Transverse colon (tissue), 4 donors: ENCODE measurements around the gene PDE2A. TPM values are rescaled to one million over a fixed set of nuclear protein-coding genes. Genes with fewer than 3 reads are reported as not detected.

ENCODE experiments used
- DNase-seq: peaks from one replicate; pipeline ENCODE4 v3.0.0-alpha.2; 2019
- H3K27ac ChIP-seq, 4 donors: fragments of 200-600 bp; sonication (generic); 2 replicates each; pipeline ENCODE4 v1.5.1; 2016 to 2018; ENCODE audit warnings: inconsistent platforms in 4 of 4
- H3K27me3 ChIP-seq: fragments of 200-600 bp; sonication (generic); 2 replicates; pipeline ENCODE4 v1.5.1; 2017; ENCODE audit warnings: inconsistent platforms
- H3K36me3 ChIP-seq, 4 donors: fragments of 200-600 bp; sonication (generic); 2 replicates each; pipeline ENCODE4 v1.5.1; 2017 to 2019; ENCODE audit warnings: inconsistent platforms in 4 of 4
- H3K4me1 ChIP-seq, 4 donors: fragments of 200-600 bp; sonication (generic); 2 replicates each; pipeline ENCODE4 v1.5.1; 2017 to 2020; ENCODE audit warnings: inconsistent platforms in 4 of 4
- H3K4me3 ChIP-seq, 4 donors: fragments of 200-600 bp; sonication (generic); 1 replicate in 1 of 4; 2 replicates in 3 of 4; pipeline versions ENCODE4 v1.5.1 to v1.6.1; 2017 to 2019; ENCODE audit warnings: inconsistent platforms in 4 of 4
- H3K9me3 ChIP-seq, 2 donors: fragments of 200-600 bp; sonication (generic); 2 replicates each; pipeline ENCODE4 v1.5.1; 2017 to 2019; ENCODE audit warnings: inconsistent platforms in 2 of 2
- CTCF ChIP-seq, 5 experiments: fragments of 200-600 bp in 3 of 5; fragments of 450-650 bp in 2 of 5; sonication (generic) in 3 of 5; IDR thresholded peaks; 1 replicate in 2 of 5; 2 replicates in 3 of 5; pipeline ENCODE4 v1.5.1; 2016 to 2017; ENCODE audit warnings: antibody characterized with exemption in 5 of 5, inconsistent platforms in 3 of 5, mild to moderate bottlenecking in 2 of 5, moderate library complexity in 1 of 5
- EP300 ChIP-seq: sonication (generic); formaldehyde crosslinking; IDR thresholded peaks from one replicate; pipeline ENCODE4 v1.6.1; 2017; ENCODE audit warnings: antibody characterized with exemption, low read depth
- POLR2A ChIP-seq: fragments of 450-650 bp; IDR thresholded peaks from one replicate; pipeline ENCODE4 v1.6.1; 2016; ENCODE audit warnings: antibody characterized with exemption, mild to moderate bottlenecking, moderate library complexity
- POLR2AphosphoS5 ChIP-seq, 3 donors: sonication (generic); formaldehyde crosslinking; IDR thresholded peaks; one replicate each; pipeline ENCODE4 v1.6.1; 2016; ENCODE audit warnings: antibody characterized with exemption in 3 of 3
- WGBS, 2 donors: methylation state at CpG; one replicate each; pipeline ENCODE4 v1.1.5; 2018; ENCODE audit warnings: low coverage in 1 of 2; 5-methylcytosine and 5-hydroxymethylcytosine counted together
- in situ Hi-C, 4 donors: fragments of 200-750 bp; cut with MboI; loops; one replicate each; pipeline versions ENCODE4 v1.15.0 to v1.15.1; 2017; ENCODE audit warnings: low sequenced_read_pairs in 3 of 4, low pct_ligation_motif_present in 1 of 4, low pct_unique_long_range_greater_than_20kb in 1 of 4
- intact Hi-C: fragments of 100-400 bp; cut with DNase I; formaldehyde crosslinking; loops from one replicate; pipeline ENCODE4 v1.15.1; 2023; ENCODE audit warnings: low total_unique reads
- total RNA-seq, 4 donors: library from RNA; depleted of rRNA; stranded (reverse); fragments of >200 nt; gene quantifications; one replicate each; pipeline ENCODE4 v1.1.0, GENCODE V29; 2016

Gene PDE2A
- total RNA-seq, 4 donors from 2014 or later, result 6.6 to 41.9 (median 17.1) TPM

GRCh38 chr11:72662036-72662435 is 12.2 kb downstream of the PDE2A start:
- in situ Hi-C loops (loop anchor here in 3 of 4 donors (25.0 kb wide), 2 partner anchors 175 to 200 kb away; no protein-coding TSS in a partner anchor), intact Hi-C loops (no loop called here)
- TF ChIP-seq EP300 (no peak), CTCF (IDR thresholded peaks at IDR 0.05) (no peak), POLR2A (no peak)
- DNase-seq, result no peak
- H3K27ac ChIP-seq, result no peak overlapping the region
- H3K36me3 ChIP-seq, result no peaks in the 10 kb centered on the region
- no peak overlapping the region for H3K4me3 ChIP-seq
- H3K27me3 ChIP-seq, result peaks cover 15% of the 10 kb centered on the region
- 69% methylated on average over 5 of the region's 5 CpGs; no CpG with 5 or more reads in 1 of the 2 donors for whole genome bisulfite sequencing, 2 donors
- H3K4me1 ChIP-seq, result no peaks in the 10 kb centered on the region
- H3K9me3 ChIP-seq, result no peaks in the 10 kb centered on the region

- H3K4me3 ChIP-seq, result no peak overlapping the region
- no peak for DNase-seq
- intact Hi-C loops (no loop called here), in situ Hi-C loops (loop anchor here in 3 of 4 donors (25.0 kb wide), 2 partner anchors 174 to 199 kb away; no protein-coding TSS in a partner anchor)
- WGBS, 2 donors, result 84 to 87% methylated on average over 4 to 9 of the region's 9 CpGs
- TF ChIP-seq POLR2AphosphoS5 (IDR thresholded peaks at IDR 0.05) (no peak), CTCF (IDR thresholded peaks at IDR 0.05) (no peak), EP300 (no peak), POLR2A (no peak)
- H3K27me3 ChIP-seq, result peaks cover 15% of the 10 kb centered on the region
- no peaks in the 10 kb centered on the region for H3K4me1 ChIP-seq
- no peaks in the 10 kb centered on the region for H3K9me3 ChIP-seq
- no peak overlapping the region for H3K27ac ChIP-seq
- no peaks in the 10 kb centered on the region for H3K36me3 ChIP-seq
These were observed 12.7 kb downstream of the PDE2A start for GRCh38 chr11:72661486-72661885.

- H3K9me3 ChIP-seq, result no peaks in the 10 kb centered on the region
- H3K4me3 ChIP-seq, result no peak overlapping the region
- TF ChIP-seq POLR2A (no peak), CTCF (IDR thresholded peaks at IDR 0.05) (no peak), EP300 (no peak)
- no peak for DNase-seq
- H3K27me3 ChIP-seq, result no peaks in the 10 kb centered on the region
- 71 to 73% methylated on average over 6 to 9 of the region's 9 CpGs for WGBS, 2 donors
- no peaks in the 10 kb centered on the region for H3K36me3 ChIP-seq
- no peaks in the 10 kb centered on the region for H3K4me1 ChIP-seq
- in situ Hi-C loops (loop anchor here in 3 of 4 donors (25.0 kb wide), 2 partner anchors 172 to 197 kb away; no protein-coding TSS in a partner anchor), intact Hi-C loops (no loop called here)
- H3K27ac ChIP-seq, result no peak overlapping the region
These were observed 15.1 kb downstream of the PDE2A start for GRCh38 chr11:72658989-72659640.

GRCh38 chr11:72657411-72658100 is 16.7 kb downstream of the PDE2A start:
- Histone ChIP-seq H3K36me3 (no peaks in the 10 kb centered on the region), H3K27me3 (no peaks in the 10 kb centered on the region), H3K27ac (no peak overlapping the region), H3K4me3 (no peak overlapping the region), H3K4me1 (no peaks in the 10 kb centered on the region), H3K9me3 (no peaks in the 10 kb centered on the region)
- 70% methylated on average over 6 of the region's 6 CpGs; no CpG with 5 or more reads in 1 of the 2 donors for WGBS, 2 donors
- intact Hi-C loops (no loop called here), in situ Hi-C loops (loop anchor here in 3 of 4 donors (25.0 kb wide), 2 partner anchors 170 to 195 kb away; no protein-coding TSS in a partner anchor)
- no peak for DNase-seq
- TF ChIP-seq POLR2A (no peak), EP300 (no peak), CTCF (IDR thresholded peaks at IDR 0.05) (no peak)
